RWPE1 (cell line): ENCODE data around the gene COL4A6.
A peak's percentile ranks its signal among the peaks of the same experiment; 100 is the strongest.

Experiments used
- CTCF ChIA-PET: fragments of 350-600 bp; sonication (Branson Sonifier 250); formaldehyde crosslinking; extraction: SDS; loops from one replicate; lab custom pipeline; 2021; lab: Yijun Ruan, JAX
- POLR2A ChIA-PET: fragments of 400-600 bp; formaldehyde crosslinking; extraction: SDS; loops from one replicate; lab custom pipeline; 2020; ENCODE audit warnings: antibody characterized with exemption; ENCODE audit not compliant: low non-redundant PET; lab: Yijun Ruan, JAX
- DNase-seq: peaks from one replicate; pipeline ENCODE4 v3.0.0; 2012; ENCODE audit warnings: low spot score
- H3K27ac ChIP-seq: fragments of 450-650 bp; 2 replicates; pipeline ENCODE4 v1.5.1; 2017
- CTCF ChIP-seq: fragments of 450-650 bp; conservative IDR thresholded peaks from 2 replicates; pipeline ENCODE4 v1.5.1; 2017; ENCODE audit warnings: low read depth, mild to moderate bottlenecking

The COL4A6 gene

GRCh38 chrX:108267557-108267956, 170.7 kb downstream of the COL4A6 start:
- ChIA-PET POLR2A (no interaction called here), CTCF (interaction anchor here (0.6 kb wide), 1 partner anchor 179 kb away, joined by 5 read pairs; no protein-coding TSS in a partner anchor)
- no peak for TF ChIP-seq CTCF
- H3K27ac ChIP-seq: no peak overlapping the region
- DNase-seq: no peak

- no peak for TF ChIP-seq CTCF
- no peak overlapping the region for H3K27ac ChIP-seq
- CTCF ChIA-PET: no interaction called here
- POLR2A ChIA-PET: no interaction called here
- DNase-seq: no peak
Observed at GRCh38 chrX:108264376-108264775, 173.8 kb downstream of the COL4A6 start.

GRCh38 chrX:108261549-108262203, 176.5 kb downstream of the COL4A6 start:
- ChIA-PET CTCF (interaction anchor here (1.3 kb wide), 1 partner anchor 37 kb away, joined by 4 read pairs; no protein-coding TSS in a partner anchor), POLR2A (no interaction called here)
- H3K27ac ChIP-seq: no peak overlapping the region
- DNase-seq: peak; percentile 66
- no peak for TF ChIP-seq CTCF

DNA sequence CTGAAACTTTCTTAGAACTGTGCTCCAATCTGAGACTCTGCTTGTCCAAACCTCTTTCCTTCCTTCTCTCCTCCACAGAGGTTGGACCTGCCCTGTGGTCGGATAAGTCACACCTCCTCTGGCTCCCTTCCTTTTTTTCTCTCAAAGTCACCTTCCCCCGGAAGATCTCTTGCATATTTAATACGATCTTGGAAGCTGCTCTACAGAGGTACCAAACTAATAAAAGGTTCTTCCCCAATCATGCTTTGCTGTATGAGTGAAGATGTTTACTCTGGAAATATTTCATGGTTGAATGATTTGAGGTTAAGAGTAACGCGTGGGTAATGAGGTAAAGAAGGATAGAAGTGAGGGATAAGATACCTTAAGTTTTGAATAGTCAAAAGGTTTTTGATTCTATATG, 180.7 kb downstream of the COL4A6 start:
- no peak for DNase-seq
- ChIA-PET POLR2A (no interaction called here), CTCF (no interaction called here)
- no peak overlapping the region for H3K27ac ChIP-seq
- TF ChIP-seq CTCF: no peak

- POLR2A ChIA-PET: no interaction called here
- no peak overlapping the region for H3K27ac ChIP-seq
- no peak for DNase-seq
- CTCF ChIA-PET: no interaction called here
- TF ChIP-seq CTCF: no peak
Observed at GRCh38 chrX:108254636-108255035, 183.6 kb downstream of the COL4A6 start.

GRCh38 chrX:108250654-108251579, 187.3 kb downstream of the COL4A6 start:
- CTCF ChIA-PET: no interaction called here
- no peak for DNase-seq
- POLR2A ChIA-PET: no interaction called here
- no peak for TF ChIP-seq CTCF
- no peak overlapping the region for H3K27ac ChIP-seq
